ENCODE data around the gene MORN5. TPM values are rescaled to one million over a fixed set of nuclear protein-coding genes. Genes with fewer than 3 reads are reported as not detected.
A peak's percentile ranks its signal among the peaks of the same experiment; 100 is the strongest.

MORN5 gene
- total and polyA plus RNA-seq, 3 donors from 2014 or later: 19.2 to 183 (median 34.7) TPM

DNA sequence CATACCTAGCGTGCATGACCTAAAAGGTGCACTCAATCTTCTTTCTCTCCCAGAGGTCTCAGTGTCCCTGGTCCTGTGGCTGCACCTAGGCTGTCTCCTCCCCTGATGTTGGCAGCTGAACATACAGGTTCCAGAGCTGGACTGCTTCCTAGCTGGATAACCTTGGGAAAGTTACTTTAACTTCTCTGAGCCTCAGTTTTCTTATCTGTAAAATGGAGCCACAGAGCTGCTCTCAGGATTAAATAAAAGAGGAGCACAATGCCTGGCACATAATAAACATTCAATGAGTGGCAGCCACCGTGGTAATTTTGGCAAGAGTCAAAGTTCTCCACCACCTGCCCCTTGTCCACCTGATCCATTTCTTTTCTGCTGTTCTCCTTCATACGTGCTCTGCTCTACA is 14.0 kb downstream of the MORN5 start:
- intact Hi-C loops (cut with DNase I; ENCODE audit: low total_unique reads): no loop called here
- H3K4me3 ChIP-seq: no peak overlapping the region
- TF ChIP-seq POLR2A (IDR thresholded peaks at IDR 0.05): no peak
- TF ChIP-seq, protein P1, sequence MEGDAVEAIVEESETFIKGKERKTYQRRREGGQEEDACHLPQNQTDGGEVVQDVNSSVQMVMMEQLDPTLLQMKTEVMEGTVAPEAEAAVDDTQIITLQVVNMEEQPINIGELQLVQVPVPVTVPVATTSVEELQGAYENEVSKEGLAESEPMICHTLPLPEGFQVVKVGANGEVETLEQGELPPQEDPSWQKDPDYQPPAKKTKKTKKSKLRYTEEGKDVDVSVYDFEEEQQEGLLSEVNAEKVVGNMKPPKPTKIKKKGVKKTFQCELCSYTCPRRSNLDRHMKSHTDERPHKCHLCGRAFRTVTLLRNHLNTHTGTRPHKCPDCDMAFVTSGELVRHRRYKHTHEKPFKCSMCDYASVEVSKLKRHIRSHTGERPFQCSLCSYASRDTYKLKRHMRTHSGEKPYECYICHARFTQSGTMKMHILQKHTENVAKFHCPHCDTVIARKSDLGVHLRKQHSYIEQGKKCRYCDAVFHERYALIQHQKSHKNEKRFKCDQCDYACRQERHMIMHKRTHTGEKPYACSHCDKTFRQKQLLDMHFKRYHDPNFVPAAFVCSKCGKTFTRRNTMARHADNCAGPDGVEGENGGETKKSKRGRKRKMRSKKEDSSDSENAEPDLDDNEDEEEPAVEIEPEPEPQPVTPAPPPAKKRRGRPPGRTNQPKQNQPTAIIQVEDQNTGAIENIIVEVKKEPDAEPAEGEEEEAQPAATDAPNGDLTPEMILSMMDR (IDR thresholded peaks at IDR 0.05): no peak
- H3K4me1 ChIP-seq: no peaks in the 10 kb centered on the region
- DNase-seq: no peak
- 80 to 89% methylated on average over 3 of the region's 3 CpGs for WGBS, 2 donors
- H3K36me3 ChIP-seq (ENCODE audit: low read depth, missing control alignments): no peaks in the 10 kb centered on the region
- H3K9me3 ChIP-seq: no peaks in the 10 kb centered on the region
- no peaks in the 10 kb centered on the region for H3K27me3 ChIP-seq
- H3K27ac ChIP-seq: no peak overlapping the region

DNA sequence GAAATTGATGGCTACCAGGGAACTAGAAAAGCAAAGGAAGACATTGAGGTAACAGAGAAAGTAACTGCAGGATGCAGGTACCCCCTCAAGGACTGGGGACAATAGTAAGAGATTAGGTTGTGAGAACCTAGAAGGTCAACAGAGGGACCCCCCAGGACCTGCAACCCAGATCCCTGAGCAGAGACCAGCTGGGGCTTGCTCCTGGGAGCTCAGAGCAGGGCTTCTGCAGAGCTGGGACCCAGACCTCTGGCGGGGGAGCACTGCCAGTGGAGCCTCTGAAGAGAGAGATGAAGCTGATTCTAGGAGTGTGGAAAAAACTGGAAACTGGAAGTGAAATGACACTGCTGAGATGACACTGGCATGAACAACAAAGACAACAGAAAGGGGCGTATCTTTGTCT is 17.2 kb downstream of the MORN5 start:
- TF ChIP-seq, protein P1 (IDR thresholded peaks at IDR 0.05): no peak
- no peak for TF ChIP-seq POLR2A (IDR thresholded peaks at IDR 0.05)
- H3K9me3 ChIP-seq: no peaks in the 10 kb centered on the region
- 91 to 92% methylated on average over 2 of the region's 2 CpGs for WGBS, 2 donors
- no peak overlapping the region for H3K27ac ChIP-seq
- H3K36me3 ChIP-seq (ENCODE audit: low read depth, missing control alignments): no peaks in the 10 kb centered on the region
- no peaks in the 10 kb centered on the region for H3K4me1 ChIP-seq
- intact Hi-C loops (cut with DNase I; ENCODE audit: low total_unique reads): no loop called here
- H3K27me3 ChIP-seq: no peaks in the 10 kb centered on the region
- no peak overlapping the region for H3K4me3 ChIP-seq
- DNase-seq: no peak

DNA sequence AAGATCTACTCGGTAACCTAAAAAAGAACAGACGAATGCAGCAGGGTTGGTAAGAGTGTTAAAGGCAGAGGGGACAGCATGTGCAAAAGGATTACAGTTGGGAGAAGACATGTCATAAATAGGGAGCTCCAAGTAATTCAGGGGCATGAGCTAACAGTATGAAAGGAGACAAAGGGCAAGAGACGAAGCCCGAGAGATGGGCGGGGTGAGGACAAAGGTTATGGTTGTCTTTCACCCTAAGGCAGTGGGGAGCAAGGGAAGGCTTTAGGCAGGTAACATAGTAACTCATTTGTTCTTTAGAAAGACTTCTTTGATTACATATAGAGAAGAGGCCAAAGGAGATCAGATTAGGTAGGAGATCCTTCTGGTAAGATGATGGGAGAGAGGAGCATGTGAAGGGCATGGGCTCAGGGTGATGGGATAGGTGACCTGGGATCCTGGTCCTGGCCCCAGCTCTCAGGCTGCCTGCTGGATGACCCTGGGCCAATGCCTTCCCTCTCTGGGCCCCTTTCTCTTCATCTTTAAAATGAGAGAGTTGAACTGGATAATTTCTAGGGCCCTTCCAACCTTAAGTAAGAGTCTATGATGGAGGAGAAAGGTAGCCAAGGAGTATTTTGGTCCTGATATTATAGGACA is 19.5 kb downstream of the MORN5 start:
- Histone ChIP-seq H3K27me3 (no peaks in the 10 kb centered on the region), H3K36me3 (ENCODE audit: low read depth, missing control alignments) (no peaks in the 10 kb centered on the region), H3K4me3 (no peak overlapping the region), H3K4me1 (no peaks in the 10 kb centered on the region), H3K27ac (no peak overlapping the region), H3K9me3 (no peaks in the 10 kb centered on the region)
- 86 to 92% methylated on average over 5 of the region's 5 CpGs for WGBS, 2 donors
- intact Hi-C loops (cut with DNase I; ENCODE audit: low total_unique reads): no loop called here
- TF ChIP-seq, protein P1 (IDR thresholded peaks at IDR 0.05): no peak
- TF ChIP-seq POLR2A (IDR thresholded peaks at IDR 0.05): no peak
- no peak for DNase-seq

DNA sequence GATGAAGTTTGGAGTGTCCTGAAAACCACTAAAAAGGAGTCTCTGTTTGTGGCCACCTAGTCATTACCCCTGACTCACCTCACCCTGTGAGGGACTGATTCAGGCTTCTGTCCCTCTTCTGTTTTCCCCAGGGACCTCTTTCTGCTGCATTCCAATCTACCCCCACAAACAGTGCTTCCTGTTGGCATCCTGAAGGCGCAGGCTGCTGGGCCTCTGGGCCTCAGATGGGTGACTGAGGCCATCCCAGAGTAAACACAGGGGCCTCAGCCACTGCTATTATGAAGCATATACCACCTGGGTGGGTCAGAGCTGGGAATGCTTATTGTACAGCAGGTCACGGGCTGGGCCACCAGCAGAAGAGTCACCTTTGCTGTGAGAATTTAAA is 20.0 kb downstream of the MORN5 start:
- Histone ChIP-seq H3K4me1 (no peaks in the 10 kb centered on the region), H3K9me3 (no peaks in the 10 kb centered on the region), H3K36me3 (ENCODE audit: low read depth, missing control alignments) (no peaks in the 10 kb centered on the region), H3K4me3 (no peak overlapping the region), H3K27me3 (no peaks in the 10 kb centered on the region), H3K27ac (no peak overlapping the region)
- WGBS, 2 donors: 72 to 80% methylated on average over 2 of the region's 2 CpGs
- no peak for TF ChIP-seq POLR2A (IDR thresholded peaks at IDR 0.05)
- TF ChIP-seq, protein P1 (IDR thresholded peaks at IDR 0.05): no peak
- DNase-seq: no peak
- intact Hi-C loops (cut with DNase I; ENCODE audit: low total_unique reads): no loop called here

DNA sequence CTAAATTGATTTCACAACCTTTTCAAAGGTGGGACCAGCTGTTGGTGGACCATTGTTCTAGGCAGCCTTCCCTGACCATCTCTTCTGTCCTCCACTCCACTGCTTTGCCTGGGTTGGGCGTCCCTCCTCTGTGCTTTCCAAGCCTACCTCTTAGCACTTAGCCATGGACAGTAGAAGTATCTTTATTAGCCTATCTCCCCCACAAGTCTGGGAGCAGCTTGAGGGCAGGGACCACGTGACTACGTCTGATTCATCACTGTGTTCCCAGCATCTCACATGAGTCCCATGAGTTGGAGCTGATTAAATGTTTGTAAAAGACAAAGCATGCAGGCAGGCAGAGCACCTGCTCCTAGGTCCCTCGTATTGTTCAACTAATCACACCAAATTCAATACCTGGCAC is 20.9 kb downstream of the MORN5 start:
- Histone ChIP-seq H3K4me1 (no peaks in the 10 kb centered on the region), H3K36me3 (ENCODE audit: low read depth, missing control alignments) (no peaks in the 10 kb centered on the region), H3K27me3 (no peaks in the 10 kb centered on the region), H3K27ac (no peak overlapping the region), H3K4me3 (no peak overlapping the region), H3K9me3 (no peaks in the 10 kb centered on the region)
- WGBS, 2 donors: 25 to 29% methylated on average over 4 of the region's 4 CpGs
- peak; percentile 54 for DNase-seq
- intact Hi-C loops (cut with DNase I; ENCODE audit: low total_unique reads): no loop called here
- no peak for TF ChIP-seq POLR2A (IDR thresholded peaks at IDR 0.05)
- TF ChIP-seq, protein P1 (IDR thresholded peaks at IDR 0.05): no peak

All from testis (tissue), 3 donors.